Neural crest cell (in vitro differentiated cells): ENCODE measurements around the gene IQCF5. TPM values are rescaled to one million over a fixed set of nuclear protein-coding genes. Genes with fewer than 3 reads are reported as not detected.

Experiments used
- DNase-seq: peaks from one replicate; pipeline ENCODE4 v3.0.0; 2021; ENCODE audit warnings: low read depth, mixed read lengths, low spot score
- H3K27ac Mint-ChIP-seq: one replicate; pipeline ENCODE4 v1.8.0; 2021; ENCODE audit warnings: mild to moderate bottlenecking, mixed read lengths; ENCODE audit not compliant: unreplicated experiment
- H3K27me3 Mint-ChIP-seq: 2 replicates; pipeline ENCODE4 v1.8.0; 2021; ENCODE audit warnings: low read depth, mild to moderate bottlenecking, mixed read lengths
- H3K36me3 Mint-ChIP-seq: 2 replicates; pipeline ENCODE4 v1.8.0; 2021; ENCODE audit warnings: low read depth, mild to moderate bottlenecking, mixed read lengths
- H3K4me1 Mint-ChIP-seq: 2 replicates; pipeline ENCODE4 v1.8.0; 2021; ENCODE audit warnings: mixed read lengths
- H3K4me3 Mint-ChIP-seq: one replicate; pipeline ENCODE4 v1.8.0; 2021; ENCODE audit warnings: mild to moderate bottlenecking, mixed read lengths
- H3K9me3 Mint-ChIP-seq: 2 replicates; pipeline ENCODE4 v1.8.0; 2021; ENCODE audit warnings: mixed read lengths
- total RNA-seq: library from RNA; stranded (reverse); gene quantifications from 2 replicates; pipeline ENCODE4 v1.2.1, GENCODE V29; 2021
- TF ChIP-seq, protein P1 (sequence below): fragments of 200-600 bp; sonication (generic); conservative IDR thresholded peaks from 2 replicates; pipeline ENCODE4 v1.5.0; 2021; ENCODE audit warnings: antibody characterized with exemption, mild to moderate bottlenecking

IQCF5 gene
- total RNA-seq, 1 donor from 2014 or later, result not detected

GRCh38 chr3:51897391-51897790, 22.0 kb upstream of the IQCF5 start:
- no peak for DNase-seq

GRCh38 chr3:51896607-51897305, 21.4 kb upstream of the IQCF5 start:
- H3K9me3 Mint-ChIP-seq, result no peaks in the 10 kb centered on the region
- H3K27me3 Mint-ChIP-seq, result peaks cover 18% of the 10 kb centered on the region
- no peak overlapping the region for H3K27ac Mint-ChIP-seq
- peaks cover 9% of the 10 kb centered on the region for H3K4me1 Mint-ChIP-seq
- H3K36me3 Mint-ChIP-seq, result no peaks in the 10 kb centered on the region
- DNase-seq, result no peak
- H3K4me3 Mint-ChIP-seq, result no peak overlapping the region
- TF ChIP-seq, protein P1, sequence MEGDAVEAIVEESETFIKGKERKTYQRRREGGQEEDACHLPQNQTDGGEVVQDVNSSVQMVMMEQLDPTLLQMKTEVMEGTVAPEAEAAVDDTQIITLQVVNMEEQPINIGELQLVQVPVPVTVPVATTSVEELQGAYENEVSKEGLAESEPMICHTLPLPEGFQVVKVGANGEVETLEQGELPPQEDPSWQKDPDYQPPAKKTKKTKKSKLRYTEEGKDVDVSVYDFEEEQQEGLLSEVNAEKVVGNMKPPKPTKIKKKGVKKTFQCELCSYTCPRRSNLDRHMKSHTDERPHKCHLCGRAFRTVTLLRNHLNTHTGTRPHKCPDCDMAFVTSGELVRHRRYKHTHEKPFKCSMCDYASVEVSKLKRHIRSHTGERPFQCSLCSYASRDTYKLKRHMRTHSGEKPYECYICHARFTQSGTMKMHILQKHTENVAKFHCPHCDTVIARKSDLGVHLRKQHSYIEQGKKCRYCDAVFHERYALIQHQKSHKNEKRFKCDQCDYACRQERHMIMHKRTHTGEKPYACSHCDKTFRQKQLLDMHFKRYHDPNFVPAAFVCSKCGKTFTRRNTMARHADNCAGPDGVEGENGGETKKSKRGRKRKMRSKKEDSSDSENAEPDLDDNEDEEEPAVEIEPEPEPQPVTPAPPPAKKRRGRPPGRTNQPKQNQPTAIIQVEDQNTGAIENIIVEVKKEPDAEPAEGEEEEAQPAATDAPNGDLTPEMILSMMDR, result no peak

More at GRCh38 chr3:51897391-51897790, 22.0 kb upstream of the IQCF5 start:
- Mint-ChIP-seq H3K27me3 (peaks cover 20% of the 10 kb centered on the region), H3K4me1 (peaks cover 5% of the 10 kb centered on the region), H3K9me3 (no peaks in the 10 kb centered on the region), H3K36me3 (no peaks in the 10 kb centered on the region), H3K4me3 (no peak overlapping the region), H3K27ac (no peak overlapping the region)
- TF ChIP-seq, protein P1, result no peak

DNA sequence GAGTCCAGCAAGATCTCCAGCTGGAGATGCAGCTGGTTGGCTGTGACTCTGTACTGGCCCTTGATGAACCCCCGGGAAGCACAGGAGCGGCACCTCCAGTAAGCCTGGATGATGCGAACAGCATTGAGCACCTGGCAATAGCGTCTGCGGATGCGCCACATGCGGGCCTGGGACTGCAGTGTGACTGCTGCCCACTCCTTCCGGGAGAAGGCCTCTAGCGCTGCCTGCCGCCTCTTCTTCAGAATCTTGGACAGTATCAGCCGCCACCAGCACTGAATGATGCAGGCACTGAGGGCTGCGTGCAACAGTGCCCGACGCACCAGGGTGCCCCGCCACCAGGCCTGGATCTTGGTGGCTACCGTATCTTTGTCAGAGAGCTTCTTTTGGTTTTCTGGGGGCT, 19.5 kb upstream of the IQCF5 start:
- TF ChIP-seq, protein P1, result no peak
- no peak for DNase-seq
- Mint-ChIP-seq H3K36me3 (no peaks in the 10 kb centered on the region), H3K27ac (no peak overlapping the region), H3K4me3 (no peak overlapping the region), H3K27me3 (peaks cover 16% of the 10 kb centered on the region), H3K9me3 (no peaks in the 10 kb centered on the region), H3K4me1 (peaks cover 9% of the 10 kb centered on the region)

DNA sequence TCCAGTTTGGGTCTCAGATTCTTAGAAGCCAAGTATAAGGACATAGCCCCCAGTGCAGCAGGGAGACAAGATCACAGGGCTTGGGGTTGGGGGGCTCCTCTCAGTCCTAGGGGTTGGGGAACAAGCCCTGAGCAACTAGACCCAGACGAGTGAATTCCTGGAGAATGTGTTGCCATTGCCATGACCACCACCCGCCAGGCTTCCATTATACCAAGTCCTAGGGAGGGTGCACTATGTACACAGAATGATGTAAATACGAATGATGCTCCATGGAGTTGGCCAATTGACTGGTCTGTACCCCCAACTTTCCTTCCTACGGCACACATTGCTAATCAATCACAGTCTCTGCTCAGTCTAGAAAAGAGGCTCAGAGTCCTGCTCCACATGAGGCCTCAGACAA, 19.0 kb upstream of the IQCF5 start:
- Mint-ChIP-seq H3K4me1 (peaks cover 9% of the 10 kb centered on the region), H3K27me3 (peaks cover 15% of the 10 kb centered on the region), H3K4me3 (no peak overlapping the region), H3K27ac (no peak overlapping the region), H3K9me3 (no peaks in the 10 kb centered on the region), H3K36me3 (no peaks in the 10 kb centered on the region)
- DNase-seq, result no peak
- TF ChIP-seq, protein P1, result no peak

DNA sequence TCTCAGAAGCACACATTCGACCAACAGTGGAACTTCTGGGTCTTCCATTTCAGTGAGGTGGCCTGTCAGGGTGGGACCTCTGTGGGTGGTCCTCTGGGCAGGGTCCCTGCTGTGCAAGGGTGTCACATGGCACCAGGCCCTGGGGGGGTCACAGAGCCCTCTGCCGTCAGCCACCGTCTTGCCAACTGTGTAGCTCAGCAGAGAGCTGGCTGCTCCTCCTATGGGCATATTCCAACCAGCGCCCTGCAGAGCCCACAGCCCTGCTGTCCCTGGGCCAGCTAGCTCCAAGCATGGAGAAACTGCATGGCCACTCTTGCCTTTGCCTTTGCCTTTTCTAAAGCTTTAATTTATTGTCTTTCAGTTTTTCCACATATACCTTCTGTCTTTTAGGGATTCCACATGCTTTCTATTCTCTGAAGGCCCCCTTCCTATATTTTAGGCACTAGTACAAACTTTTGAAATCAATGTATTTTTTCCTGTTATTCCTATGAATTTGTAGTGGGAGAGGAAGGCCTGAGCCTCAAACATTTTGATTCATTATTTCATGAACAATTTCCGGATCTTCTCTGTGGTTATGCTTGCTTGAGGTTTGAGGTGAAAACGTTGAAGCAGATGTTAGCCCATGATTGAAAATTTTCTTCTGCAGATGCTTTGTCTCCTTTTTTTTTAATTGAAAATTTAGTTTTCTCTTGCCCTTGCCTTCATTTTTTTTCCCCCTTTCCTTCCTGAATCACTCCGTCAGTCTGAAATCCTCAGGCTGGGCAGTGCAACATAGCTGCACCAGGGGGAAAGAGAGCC, 16.0 kb upstream of the IQCF5 start:
- no peaks in the 10 kb centered on the region for H3K9me3 Mint-ChIP-seq

More for the DNA sequence above, 16.0 kb upstream of the IQCF5 start:
- Mint-ChIP-seq H3K4me3 (no peak overlapping the region), H3K27ac (no peak overlapping the region), H3K36me3 (no peaks in the 10 kb centered on the region), H3K27me3 (peaks cover 9% of the 10 kb centered on the region), H3K4me1 (peaks cover 9% of the 10 kb centered on the region)
- no peak for DNase-seq
- TF ChIP-seq, protein P1, result no peak
